GM12872 (cell line): ENCODE data around the gene PIAS3.

Experiments
- TF ChIP-seq, protein P1 (sequence below): IDR thresholded peaks from 3 replicates; pipeline ENCODE4 v1.5.1; 2011; ENCODE audit warnings: low read depth, mild to moderate bottlenecking, low read length, moderate library complexity; ENCODE audit not compliant: insufficient read depth

The PIAS3 gene

DNA sequence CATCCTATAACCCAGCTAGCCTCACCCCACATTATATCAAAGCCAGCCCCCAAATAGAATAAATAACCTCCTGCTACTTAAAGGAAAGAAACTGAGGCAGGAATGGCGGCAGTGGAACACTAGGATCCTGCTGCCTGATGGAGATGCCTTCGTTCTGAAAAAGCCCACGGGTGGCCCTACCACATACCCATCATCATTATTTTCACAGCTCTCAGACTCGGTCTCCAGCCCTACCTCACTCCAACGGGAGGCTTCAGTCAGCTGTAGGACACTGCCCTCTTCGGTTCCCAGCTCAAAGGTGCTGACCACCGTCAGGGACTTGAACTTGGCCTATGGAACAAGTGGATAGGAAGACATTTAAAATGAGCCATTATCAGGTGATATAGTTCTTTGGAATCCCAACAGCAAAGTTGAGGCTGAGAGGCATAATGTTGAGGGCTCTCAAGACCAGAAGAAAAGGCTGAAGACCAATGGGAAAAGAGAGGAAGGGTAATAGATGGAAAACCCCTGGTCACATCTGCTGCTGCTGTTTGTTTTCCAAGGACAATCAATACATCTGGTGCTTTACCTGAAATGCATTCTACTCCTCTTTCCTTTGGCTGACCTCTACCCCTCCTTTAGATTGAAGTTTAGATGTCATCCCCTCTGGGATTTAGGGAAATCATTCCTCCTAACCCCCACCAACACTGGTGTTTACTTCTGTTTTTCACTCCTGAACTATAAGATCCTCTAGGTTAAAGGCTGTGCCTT lies 34.6 kb upstream of the PIAS3 start:
- TF ChIP-seq, protein P1, sequence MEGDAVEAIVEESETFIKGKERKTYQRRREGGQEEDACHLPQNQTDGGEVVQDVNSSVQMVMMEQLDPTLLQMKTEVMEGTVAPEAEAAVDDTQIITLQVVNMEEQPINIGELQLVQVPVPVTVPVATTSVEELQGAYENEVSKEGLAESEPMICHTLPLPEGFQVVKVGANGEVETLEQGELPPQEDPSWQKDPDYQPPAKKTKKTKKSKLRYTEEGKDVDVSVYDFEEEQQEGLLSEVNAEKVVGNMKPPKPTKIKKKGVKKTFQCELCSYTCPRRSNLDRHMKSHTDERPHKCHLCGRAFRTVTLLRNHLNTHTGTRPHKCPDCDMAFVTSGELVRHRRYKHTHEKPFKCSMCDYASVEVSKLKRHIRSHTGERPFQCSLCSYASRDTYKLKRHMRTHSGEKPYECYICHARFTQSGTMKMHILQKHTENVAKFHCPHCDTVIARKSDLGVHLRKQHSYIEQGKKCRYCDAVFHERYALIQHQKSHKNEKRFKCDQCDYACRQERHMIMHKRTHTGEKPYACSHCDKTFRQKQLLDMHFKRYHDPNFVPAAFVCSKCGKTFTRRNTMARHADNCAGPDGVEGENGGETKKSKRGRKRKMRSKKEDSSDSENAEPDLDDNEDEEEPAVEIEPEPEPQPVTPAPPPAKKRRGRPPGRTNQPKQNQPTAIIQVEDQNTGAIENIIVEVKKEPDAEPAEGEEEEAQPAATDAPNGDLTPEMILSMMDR = no peak

DNA sequence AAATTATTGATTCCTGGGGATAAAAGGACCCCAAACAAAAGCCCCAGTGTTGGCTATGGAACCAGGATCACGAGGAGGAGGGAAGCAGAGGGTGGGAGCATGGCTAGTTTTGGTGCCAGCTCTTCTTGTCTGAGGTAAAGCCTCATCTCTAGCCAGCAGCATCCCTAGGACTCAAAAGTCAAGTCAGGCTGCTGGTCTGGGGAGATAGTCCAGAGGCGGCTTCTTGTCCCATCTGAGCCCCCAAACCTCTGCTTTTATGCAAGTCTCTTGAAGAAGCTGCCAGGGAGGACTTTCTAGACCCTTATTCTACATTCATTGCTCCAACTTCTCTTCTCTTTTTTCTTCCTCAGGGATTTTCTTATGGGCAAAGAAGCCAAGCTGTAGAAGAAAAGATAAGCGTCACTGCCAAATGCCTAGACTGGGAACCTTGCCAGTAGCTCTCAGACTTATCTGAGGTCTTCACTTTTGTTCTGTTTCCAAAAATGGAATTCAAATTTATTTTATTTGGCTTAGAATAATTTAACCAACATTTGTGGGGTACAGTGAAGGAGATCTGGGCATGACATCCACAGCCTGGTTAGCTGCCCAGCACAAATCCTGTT lies 33.7 kb upstream of the PIAS3 start:
- TF ChIP-seq, protein P1 = no peak

DNA sequence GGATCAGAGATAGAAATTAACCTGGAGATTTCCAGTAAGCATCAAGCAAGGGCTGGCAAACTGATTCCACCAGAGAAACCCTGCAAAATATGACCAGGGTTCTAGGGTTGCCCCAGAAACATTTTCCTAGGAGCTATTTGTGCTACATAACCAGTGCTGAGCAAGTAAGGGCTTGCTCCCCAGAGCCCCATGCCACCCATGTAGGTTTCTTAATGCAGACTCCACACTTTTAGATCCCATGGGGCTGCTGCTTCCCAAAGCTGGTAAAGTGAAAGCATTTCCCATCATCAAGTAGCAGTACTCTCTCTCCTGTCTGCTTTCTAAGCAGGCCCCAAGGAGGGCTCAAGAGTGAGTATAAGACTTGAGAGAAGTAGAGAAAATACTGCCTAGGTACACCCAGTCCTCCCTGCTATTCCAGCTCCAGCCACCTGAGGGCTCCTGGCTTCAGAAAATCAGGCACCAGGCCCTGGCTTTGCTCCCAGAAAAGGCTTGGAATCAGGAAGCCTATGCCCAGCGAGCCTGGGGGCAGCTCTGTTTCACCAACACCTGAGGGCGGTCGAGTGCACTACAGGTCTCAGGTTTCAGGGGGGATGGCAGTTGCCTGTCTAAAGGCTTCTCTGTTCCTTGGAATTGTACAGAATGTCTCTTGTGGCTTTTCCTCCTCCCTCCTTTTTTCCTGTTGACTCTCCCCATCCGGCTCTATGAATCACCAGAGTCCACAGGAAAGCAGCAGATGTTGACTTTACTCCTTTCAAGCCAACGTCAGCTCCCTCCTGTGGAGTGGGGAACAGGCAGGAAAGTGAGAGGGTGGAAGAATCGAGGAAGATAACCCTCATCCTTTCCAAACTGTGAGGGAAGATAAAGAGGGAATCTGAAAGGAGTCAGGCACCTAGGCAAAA lies 33.0 kb upstream of the PIAS3 start:
- TF ChIP-seq, protein P1 = peak; percentile 92

DNA sequence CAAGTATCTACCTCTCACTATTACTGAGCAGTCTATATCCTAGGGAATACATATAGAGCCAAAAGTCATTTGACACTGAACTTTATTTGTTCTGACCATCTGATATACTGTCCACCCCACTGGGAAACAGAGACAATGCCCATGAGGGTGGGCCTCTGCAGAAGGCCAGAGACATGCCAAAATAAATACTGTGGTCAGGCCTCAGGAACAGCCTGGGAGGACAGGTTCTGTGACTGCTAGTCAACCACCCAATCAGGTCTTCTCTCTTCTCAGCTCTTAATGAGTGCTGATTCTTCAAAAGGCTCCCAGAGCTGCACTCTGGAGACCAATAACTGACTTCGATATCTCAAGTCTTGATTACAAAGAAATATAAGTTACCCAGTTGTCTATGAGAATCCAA lies 32.3 kb upstream of the PIAS3 start:
- TF ChIP-seq, protein P1 = no peak

DNA sequence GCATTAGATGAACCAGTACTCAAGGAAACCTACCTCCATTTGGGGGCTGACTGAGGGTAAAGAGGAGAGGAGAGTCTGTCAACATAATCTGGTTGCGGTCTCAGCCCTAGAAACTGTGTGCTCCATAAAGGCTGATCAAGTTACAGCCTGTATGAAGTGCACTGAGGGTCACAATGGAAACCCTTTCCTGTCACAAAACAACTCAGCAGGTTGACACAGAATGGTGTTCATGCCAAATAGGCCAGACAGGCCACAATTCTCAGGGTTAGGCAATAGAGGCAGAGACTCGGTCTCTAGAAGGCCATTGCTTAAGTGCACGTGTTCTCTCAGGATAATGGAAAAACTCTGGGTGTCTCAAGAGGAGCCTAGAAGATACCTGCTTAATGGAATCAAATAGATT lies 30.8 kb upstream of the PIAS3 start:
- TF ChIP-seq, protein P1 = no peak

DNA sequence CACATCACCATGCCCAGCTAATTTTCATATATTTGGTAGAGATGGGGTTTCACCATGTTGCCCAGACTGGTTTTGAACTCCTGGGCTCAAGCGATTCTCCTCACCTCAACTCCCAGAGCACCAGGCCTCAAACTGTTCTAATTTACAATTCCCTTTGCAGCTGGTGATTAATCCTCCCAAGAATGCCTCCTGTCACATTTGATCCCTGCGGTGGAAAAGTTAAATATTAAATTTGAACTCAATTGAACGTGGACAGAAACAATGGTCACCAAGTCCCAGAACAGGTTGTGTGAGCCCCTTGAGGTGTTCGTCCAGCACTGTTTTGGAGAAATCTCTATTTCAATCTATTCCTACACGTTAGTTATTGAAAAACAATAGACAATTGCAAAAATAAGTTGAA lies 28.8 kb upstream of the PIAS3 start:
- TF ChIP-seq, protein P1 = no peak

DNA sequence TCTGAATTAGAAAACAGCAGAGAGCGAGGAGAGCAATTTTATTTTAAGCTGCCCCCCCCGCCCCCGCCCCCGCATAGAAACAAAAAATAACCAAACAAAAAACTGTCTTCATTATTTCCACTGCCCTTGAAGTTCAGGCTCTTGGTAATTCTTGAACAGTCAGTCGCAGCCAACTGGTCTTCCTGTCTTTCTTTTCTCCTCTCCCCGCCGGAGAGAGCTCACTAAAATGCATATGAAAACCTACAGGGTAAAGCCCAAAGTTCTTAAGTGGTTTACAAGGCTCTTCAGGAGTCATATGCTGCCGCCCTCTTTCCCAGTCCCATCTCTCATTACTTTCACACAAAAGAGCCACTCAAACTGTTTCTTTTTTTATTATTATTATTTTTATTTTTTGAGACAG lies 27.9 kb upstream of the PIAS3 start:
- TF ChIP-seq, protein P1 = no peak
